Suprapubic skin (tissue), 4 donors: ENCODE measurements around the gene GDAP1L1.

ENCODE experiments used
- POLR2A ChIP-seq, 2 donors: fragments of 450-650 bp; IDR thresholded peaks; one replicate each; pipeline ENCODE4 v1.6.1; 2017; ENCODE audit warnings: antibody characterized with exemption in 2 of 2, mild to moderate bottlenecking in 2 of 2, moderate library complexity in 2 of 2
- POLR2AphosphoS5 ChIP-seq, 3 donors: sonication (generic); formaldehyde crosslinking; IDR thresholded peaks; one replicate each; pipeline ENCODE4 v1.6.1; 2017; ENCODE audit warnings: antibody characterized with exemption in 3 of 3
- TF ChIP-seq, protein P1 (sequence below), 2 donors: fragments of 200-600 bp in 1 of 2; fragments of 450-650 bp in 1 of 2; sonication (generic) in 1 of 2; IDR thresholded peaks; one replicate each; pipeline ENCODE4 v1.5.1; 2016 to 2019; ENCODE audit warnings: antibody characterized with exemption in 2 of 2, mild to moderate bottlenecking in 1 of 2, moderate library complexity in 1 of 2

DNA sequence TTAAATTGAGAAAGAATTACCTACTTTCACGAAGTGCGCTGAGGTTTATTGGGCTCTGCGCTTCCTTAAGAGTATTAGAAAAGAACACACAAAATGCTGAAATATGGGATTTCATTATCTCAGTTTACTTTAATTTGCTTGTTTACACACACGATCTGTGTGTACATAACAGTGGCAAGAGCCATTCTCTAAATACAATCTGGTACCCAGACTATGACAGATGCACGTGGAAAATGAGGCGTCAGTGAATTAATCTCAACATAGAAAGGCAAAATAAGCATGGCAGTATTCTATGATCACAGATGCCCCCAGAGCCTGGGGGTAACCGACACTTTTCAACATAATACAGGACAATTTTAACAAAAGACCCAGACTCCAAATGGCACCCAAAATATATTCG lies 55.6 kb downstream of the GDAP1L1 start:
- TF ChIP-seq, protein P1, sequence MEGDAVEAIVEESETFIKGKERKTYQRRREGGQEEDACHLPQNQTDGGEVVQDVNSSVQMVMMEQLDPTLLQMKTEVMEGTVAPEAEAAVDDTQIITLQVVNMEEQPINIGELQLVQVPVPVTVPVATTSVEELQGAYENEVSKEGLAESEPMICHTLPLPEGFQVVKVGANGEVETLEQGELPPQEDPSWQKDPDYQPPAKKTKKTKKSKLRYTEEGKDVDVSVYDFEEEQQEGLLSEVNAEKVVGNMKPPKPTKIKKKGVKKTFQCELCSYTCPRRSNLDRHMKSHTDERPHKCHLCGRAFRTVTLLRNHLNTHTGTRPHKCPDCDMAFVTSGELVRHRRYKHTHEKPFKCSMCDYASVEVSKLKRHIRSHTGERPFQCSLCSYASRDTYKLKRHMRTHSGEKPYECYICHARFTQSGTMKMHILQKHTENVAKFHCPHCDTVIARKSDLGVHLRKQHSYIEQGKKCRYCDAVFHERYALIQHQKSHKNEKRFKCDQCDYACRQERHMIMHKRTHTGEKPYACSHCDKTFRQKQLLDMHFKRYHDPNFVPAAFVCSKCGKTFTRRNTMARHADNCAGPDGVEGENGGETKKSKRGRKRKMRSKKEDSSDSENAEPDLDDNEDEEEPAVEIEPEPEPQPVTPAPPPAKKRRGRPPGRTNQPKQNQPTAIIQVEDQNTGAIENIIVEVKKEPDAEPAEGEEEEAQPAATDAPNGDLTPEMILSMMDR (IDR thresholded peaks at IDR 0.05) = no peak
- TF ChIP-seq POLR2AphosphoS5 (IDR thresholded peaks at IDR 0.05) = no peak
- no peak for TF ChIP-seq POLR2A (IDR thresholded peaks at IDR 0.05)
